Stromal cell of bone marrow (primary cell): ENCODE measurements around the gene DUSP14.

ENCODE experiments used
- DNase-seq: peaks from one replicate; pipeline ENCODE4 v3.0.0-alpha.2; 2012; ENCODE audit warnings: low read depth

Gene DUSP14

GRCh38 chr17:37562016-37562745, 72.5 kb downstream of the DUSP14 start:
- no peak for DNase-seq
